GM19023 (cell line): Measurements from ENCODE around the gene KLK12.

ENCODE experiments used
- ATAC-seq: cut with Tn5 transposase; IDR thresholded peaks from one replicate; pipeline ENCODE4 v1.9.1; 2021; ENCODE audit warnings: mild to moderate bottlenecking, moderate library complexity; ENCODE audit not compliant: unreplicated experiment

KLK12 gene

GRCh38 chr19:50983625-50984292 lies 51.0 kb downstream of the KLK12 start, which contains the start of gene KLK7:
KLK7 (minus strand) TSS chr19:50983917; CDS start chr19:50982399, 1,518 bp downstream.
- ATAC-seq, result no peak

DNA sequence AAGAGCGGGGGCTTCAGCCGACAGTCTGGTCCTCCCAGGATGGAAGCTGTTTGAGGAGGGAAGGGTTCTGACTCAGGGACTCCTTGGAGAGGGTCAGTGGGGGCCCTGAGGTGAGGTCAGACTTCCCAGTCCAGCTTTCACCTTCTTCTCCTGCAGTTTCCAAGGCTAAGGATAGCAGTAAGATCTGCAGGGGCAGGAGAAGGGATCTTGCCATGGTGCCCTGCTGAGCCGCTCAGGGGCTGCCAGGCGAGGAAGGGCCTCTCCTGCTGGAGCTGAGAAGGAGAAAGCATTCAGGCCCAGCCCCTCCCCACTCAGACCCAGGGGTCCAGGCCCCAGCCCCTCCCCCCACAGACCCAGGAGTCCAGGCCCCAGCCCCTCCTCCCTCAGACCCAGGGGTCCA lies 52.6 kb downstream of the KLK12 start:
- no peak for ATAC-seq

- ATAC-seq, result no peak
Measured at GRCh38 chr19:50981587-50982146, 53.1 kb downstream of the KLK12 start.

- no peak for ATAC-seq
Measured at GRCh38 chr19:50980208-50980607, 54.6 kb downstream of the KLK12 start.

- no peak for ATAC-seq
Measured at GRCh38 chr19:50979758-50980157, 55.0 kb downstream of the KLK12 start.
